HG03025 (cell line): ENCODE results near the gene CAV1.

ENCODE experiments used
- ATAC-seq: cut with Tn5 transposase; IDR thresholded peaks from one replicate; pipeline ENCODE4 v1.9.1; 2021; ENCODE audit warnings: mild to moderate bottlenecking, moderate library complexity; ENCODE audit not compliant: unreplicated experiment, low FRiP score

The CAV1 gene

DNA sequence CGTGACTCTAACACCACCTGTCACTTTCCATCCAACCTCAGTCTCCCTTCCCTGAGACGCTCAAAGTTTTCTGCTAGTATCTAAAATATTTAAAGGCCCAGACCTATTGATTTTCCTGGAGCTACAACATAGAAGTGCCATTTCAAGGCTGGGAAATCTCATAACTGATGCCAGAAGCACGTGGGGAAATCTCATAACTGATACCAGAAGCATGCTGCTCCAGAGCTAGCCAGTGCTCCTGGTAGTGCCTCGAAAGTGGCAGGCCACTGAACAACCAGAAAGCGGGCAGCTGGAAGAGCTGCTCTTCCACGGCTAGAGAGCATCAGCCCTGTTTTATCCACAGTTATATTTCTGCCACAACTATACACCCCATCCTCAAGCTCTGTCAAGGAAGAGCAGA is 72.5 kb downstream of the CAV1 start:
- no peak for ATAC-seq

DNA sequence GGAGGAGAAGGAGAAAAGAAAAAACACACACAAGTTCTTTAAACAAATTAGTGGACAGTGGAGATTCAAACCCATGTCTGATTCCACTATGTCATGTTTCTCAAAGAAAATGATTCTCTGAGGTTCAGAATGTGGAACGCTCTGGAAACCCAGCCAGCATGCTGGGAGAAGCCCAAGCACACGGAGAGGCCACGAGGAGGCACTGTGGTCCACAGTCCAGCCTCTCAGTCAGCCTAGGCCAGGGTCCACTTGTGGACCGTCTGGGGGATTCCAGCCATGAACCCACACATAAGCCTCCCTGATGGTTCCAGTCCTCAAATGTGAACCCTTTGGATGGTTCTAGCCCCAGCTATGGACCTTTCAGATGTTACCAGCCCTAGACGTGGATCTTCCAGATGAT is 73.4 kb downstream of the CAV1 start:
- ATAC-seq, result no peak

DNA sequence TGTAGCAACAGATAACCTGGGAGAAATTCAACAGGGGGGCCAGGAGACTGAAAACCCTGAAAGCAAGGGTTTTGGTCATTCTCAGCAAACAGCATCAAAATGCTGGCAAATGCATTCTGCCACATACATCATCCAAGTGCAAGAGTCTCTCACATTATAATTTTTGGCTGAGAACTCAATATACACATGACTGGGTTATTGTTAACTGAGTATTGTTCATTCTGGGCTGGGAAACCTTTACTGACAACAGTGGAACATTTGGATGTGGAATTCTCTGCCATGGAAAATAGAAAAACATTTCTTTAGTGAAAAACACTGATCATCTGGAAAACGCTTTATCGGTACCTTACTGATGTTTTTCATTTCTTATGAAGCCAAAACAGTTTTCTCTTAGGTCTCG is 74.0 kb downstream of the CAV1 start:
- no peak for ATAC-seq

DNA sequence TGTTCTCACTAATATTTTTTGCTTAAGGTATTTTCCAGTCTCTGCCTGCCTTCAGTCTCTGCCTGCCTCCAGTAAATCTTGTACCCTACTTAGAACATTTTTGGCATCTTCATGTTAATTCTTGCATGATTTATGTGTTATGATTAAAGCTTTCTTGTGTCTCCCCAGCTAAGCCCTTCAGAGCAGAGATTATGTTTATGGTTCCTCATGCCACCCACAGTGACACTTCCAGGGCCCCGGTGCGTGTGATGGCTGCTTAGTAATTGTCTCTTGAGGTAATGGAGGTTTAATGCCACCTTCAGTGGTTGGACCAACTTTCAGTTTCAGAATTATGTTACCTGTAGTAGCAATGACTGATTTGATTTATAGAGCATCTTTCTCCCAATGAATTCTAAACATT is 76.6 kb downstream of the CAV1 start:
- no peak for ATAC-seq

DNA sequence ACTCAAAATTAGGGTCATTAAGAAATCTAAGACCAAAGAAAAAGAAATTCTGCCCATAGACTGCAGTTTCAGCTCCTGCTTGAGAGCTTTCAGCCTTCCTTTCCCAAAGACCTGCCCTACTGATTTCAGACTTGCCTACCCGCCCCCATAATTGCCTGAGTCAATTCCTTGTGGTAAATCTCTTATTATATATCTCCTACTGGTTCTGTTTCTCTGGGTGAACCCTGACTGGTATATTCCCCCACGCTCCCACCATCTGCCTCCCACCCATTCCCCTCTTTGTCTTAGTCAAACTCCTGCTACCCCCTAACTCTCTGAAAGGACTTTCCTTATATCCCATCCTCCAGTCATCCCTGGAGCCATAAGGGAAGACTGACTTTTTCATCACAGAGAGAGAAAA is 82.5 kb downstream of the CAV1 start:
- no peak for ATAC-seq

DNA sequence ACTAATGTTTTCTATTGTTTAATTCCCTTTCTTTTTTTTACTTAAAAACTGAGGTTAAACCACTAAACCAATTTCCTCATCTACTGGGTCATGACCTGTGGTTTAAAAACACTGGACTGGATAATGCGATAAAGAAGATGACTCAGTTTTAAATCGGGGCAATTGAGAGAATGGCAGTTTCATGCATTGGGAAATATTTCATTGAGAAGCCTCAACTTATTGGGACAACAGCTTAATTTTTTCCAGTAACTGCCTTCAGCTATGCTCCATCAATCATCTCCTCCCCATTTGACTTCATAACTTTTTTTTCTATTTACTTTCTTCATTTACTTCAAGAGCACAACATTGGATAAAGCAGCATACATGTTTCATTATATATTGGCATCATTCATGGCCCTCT is 85.4 kb downstream of the CAV1 start:
- ATAC-seq, result no peak

DNA sequence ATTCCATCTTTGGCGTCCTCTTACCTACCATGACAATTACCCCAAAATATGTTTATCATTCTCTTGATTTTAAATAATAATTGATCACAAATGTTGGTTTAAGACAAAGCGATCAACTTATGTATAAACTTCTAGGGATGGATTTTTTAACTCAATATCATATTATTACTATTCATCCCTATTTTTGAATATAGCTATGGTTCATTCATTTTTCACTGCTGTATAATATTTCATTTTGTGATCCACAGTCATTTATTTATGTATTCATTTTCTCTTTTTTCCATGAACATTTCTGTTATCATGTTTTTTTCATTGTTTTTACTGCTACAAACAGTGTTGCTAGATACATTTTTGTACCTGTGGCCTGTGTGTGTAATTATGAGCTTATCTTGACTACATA is 85.9 kb downstream of the CAV1 start:
- ATAC-seq, result no peak
